ENCODE measurements around the gene GRIA4.
A peak's percentile ranks its signal among the peaks of the same experiment; 100 is the strongest.
"Not testable (repeated sequence)": the region's sequence is repeated elsewhere in the genome, so short reads cannot be mapped to it uniquely, and the experiment has no call there.

Gene GRIA4

DNA sequence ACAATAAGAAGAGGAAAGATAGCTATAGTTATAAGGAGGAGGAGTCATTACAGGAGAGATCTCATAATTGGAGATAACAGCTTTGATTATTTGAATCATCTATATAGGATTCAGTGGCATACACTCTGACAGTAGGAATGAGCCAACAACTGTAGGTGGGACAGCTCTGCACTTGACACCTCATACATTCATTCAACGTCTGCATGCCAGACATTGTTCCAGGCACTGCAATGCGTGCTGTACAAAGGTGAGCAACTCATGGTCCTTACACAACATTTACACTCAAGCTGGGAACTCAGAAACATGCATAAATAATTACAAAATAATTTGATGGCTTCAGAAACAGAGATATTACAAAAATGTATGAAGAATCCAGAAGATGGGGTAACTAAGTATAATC lies 257.9 kb downstream of the GRIA4 start:
- peak; percentile 2 for DNase-seq

GRCh38 chr11:105868762-105869285 lies 259.0 kb downstream of the GRIA4 start:
- DNase-seq: no peak

DNA sequence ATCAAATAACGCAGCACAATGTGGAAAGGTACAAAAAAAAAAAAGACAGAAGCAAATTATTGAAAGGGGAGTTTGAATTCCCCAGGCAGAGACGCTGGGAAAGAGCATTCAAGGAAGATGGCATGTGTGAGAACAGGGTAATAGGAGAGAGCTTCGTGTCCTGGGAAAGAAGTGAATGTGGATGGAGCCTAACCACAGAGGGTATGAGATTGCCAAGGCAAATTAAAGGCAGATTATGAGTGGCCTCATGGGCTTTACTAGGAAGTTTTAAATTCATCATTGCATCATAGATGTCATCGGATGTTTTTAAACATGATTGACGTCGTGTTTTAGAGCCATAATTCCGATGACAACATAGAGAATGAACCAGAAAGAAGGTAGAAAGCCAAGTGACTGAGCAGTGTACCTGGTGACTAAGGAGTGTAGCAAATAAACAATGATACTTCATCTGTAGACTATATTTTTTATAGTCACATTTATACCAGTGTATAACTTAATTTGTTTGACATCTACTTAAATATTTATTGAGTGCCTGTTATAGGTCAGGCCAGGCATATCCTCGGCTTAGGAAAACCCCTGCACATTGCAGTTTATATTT lies 260.7 kb downstream of the GRIA4 start:
- peak; percentile 25 for DNase-seq

- DNase-seq: no peak
Measured at GRCh38 chr11:105878510-105878909, 268.6 kb downstream of the GRIA4 start.

DNA sequence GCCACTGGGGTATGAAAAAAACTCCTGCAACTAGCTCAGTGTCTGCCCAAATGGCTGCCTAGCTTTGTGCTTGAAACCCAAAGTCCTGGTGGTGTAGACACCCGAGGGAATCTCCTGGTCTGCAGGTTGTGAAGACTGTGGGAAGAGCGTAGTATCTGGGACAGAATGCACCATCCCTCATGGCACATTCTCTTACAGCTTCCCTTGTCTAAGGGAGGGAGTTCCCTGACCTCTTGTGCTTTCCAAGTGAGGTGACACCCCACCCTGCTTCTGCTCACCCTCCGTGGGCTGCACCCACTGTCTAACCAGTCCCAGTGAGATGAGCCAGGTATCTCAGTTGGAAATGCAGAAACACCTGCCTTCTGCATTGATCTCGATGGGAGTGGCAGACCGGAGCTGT lies 269.1 kb downstream of the GRIA4 start:
- not testable (repeated sequence) for DNase-seq

GRCh38 chr11:105881027-105881426 lies 271.2 kb downstream of the GRIA4 start:
- no peak for DNase-seq

GRCh38 chr11:105884436-105884835 lies 274.6 kb downstream of the GRIA4 start:
- DNase-seq: no peak

DNA sequence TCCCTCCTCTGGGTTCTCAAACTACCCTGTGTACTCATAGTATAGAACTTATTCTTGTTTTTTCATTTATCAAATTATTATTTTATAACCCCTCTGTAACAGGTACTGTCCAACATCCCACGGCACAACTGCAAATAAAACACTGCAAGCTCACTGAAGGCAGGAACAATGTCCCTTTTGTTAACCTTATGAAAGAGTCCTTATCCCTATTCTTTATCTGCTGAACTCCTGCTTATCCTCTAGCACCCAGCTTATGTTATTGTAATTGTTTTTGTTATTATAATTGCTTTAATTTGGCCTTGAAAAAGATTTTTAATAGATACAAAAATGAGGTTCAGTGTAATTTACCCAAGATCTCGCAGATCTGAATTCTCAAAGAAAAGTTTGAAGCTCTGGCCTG lies 281.8 kb downstream of the GRIA4 start:
- DNase-seq: no peak

GRCh38 chr11:105897161-105897560 lies 287.3 kb downstream of the GRIA4 start:
- no peak for DNase-seq

GRCh38 chr11:105899772-105900171 lies 289.9 kb downstream of the GRIA4 start:
- no peak for DNase-seq

DNA sequence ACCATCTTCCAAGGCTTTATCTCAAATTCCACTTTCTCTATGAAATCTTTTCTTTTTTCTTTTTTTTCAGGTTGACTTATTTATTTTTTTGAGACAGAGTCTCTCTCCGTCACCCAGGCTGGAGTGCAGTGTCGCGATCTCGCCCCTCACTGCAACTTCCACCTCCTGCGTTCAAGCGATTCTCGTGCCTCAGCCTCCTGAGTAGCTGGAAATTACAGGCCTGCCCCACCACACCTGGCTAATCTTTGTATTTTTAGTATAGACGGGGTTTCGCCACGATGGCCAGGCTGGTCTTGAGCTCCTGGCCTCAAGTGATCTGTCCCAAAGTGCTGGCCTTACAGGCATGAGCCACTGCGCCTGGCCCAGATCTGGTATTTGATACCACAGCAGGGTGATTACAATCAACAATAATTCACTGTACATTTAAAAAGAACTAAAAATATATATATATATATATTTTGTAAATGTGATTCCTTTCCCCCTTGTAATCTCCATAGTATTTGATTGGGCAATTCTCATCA lies 290.7 kb downstream of the GRIA4 start:
- DNase-seq: no peak

- no peak for DNase-seq
Measured at GRCh38 chr11:105903113-105903512, 293.2 kb downstream of the GRIA4 start.

GRCh38 chr11:105906517-105906916 lies 296.6 kb downstream of the GRIA4 start:
- DNase-seq: no peak

DNA sequence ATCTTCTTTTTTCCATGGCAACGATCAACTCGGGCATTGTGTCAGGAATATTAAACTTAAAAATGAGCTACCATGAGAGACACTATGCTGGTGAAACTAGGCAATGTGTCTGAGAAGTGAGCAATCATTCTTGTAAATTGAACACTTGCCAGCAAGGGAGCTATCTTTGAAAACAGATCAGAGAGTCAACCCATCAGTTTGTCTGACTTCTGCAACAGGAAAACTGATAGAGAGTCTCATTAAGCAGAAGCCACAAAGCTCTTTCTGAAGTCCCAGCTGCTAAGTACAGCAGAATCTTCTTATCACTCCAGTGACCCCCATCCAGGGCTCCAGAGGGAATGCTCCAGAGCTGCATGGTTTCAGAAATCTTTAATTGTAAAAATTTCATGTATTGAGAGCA lies 297.4 kb downstream of the GRIA4 start:
- no peak for DNase-seq

DNA sequence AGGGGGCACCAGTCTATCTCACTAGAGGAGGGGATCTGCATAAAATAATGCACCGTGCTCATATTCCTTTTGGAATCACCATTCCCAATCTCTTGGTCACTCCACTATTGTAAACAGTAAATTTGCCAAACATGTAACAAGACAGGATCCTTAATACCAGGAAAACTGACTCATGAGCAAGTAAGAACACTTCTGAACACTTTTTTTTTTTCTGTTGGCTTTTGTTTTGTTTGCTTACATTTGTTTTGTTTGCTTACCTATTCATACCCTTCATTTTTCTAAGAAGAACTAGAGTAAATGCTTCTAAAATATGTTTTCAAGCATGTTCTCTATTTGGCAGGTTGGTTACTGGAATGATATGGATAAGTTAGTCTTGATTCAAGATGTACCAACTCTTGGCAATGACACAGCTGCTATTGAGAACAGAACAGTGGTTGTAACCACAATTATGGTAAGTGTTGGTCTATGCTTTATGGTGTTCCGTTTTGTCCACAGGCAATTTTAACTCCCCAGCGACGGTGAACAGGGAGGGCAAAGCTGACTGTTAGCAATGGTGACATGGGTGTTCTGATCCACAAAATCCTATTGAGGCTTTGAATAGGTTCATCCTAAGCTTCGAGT lies 300.3 kb downstream of the GRIA4 start:
- peak; percentile 3 for DNase-seq

GRCh38 chr11:105911454-105911853 lies 301.6 kb downstream of the GRIA4 start:
- DNase-seq: no peak

GRCh38 chr11:105912666-105913065 lies 302.8 kb downstream of the GRIA4 start:
- DNase-seq: no peak

DNA sequence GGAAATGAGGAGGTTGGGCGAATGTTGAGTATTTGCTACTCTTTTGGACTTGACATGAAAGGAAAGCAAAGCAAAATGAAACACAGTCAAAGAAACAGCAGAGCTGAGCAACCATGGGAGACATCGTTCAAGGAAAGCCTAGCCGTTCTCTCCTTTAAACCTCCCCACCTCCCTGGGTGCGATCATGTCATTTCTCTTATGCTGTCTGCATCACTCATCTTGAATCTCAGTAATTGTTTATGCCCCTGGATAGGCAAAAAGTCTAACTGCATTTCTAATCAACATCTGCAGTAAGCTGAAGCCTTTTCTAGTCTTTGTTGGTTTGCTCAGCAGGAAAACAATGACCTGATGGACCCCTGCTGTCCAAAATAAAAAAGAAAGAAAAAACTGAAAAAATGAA lies 305.1 kb downstream of the GRIA4 start:
- DNase-seq: no peak

- DNase-seq: no peak
Measured at GRCh38 chr11:105918039-105918438, 308.2 kb downstream of the GRIA4 start.

DNA sequence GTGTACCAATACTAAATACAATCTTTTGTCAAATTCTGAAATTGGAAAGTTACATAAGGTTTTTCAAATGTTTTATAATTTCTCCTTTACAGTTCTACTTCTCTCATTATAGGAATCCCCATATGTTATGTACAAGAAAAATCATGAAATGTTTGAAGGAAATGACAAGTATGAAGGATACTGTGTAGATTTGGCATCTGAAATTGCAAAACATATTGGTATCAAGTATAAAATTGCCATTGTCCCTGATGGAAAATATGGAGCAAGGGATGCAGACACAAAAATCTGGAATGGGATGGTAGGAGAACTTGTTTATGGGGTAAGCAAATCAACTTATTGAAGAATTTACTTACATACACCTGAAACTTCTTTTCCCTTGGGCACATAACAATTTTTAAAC lies 308.7 kb downstream of the GRIA4 start:
- DNase-seq: no peak

GRCh38 chr11:105923252-105923651 lies 313.4 kb downstream of the GRIA4 start:
- DNase-seq: no peak

- DNase-seq: peak; percentile 57
Measured at GRCh38 chr11:105923807-105924206, 313.9 kb downstream of the GRIA4 start.

DNA sequence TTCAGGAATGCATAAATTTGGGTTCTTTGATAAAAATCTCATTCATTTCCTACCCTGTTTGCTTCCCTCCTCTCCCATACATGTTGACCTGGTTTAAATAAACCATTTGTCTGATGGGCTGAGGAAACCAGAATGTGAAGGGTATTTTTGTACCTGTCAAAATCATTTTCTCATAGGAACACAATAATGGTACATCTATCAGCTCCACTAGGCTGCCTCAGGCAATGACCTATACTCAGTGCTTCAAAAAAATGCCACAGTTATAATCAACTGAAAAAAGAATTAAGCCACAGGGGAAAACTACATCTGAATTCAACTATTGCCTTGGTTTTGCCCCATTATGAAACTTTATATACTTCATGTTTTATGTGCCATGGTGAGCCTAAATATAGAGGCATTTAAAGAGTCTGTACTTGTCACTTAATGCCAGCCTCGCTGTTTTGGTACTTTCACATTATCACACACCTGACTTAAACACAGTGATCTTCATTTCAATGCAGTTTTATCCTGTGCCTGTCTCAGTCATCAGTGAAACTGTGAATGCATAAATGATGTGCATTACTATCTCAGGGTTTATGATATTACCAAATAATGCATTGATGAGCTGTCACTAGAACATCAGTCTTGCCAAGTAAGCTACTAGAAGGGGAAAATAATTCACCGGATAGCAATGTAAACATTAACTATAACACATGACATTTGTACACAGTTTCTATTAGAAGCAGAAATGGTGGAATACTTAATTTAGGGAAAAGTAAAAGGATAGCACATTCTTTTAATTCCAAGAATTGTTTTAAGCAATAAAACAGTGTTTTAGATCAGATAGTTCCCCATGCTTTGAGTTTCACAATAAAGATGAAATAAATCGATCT lies 319.4 kb downstream of the GRIA4 start:
- DNase-seq: peak; percentile 34

DNA sequence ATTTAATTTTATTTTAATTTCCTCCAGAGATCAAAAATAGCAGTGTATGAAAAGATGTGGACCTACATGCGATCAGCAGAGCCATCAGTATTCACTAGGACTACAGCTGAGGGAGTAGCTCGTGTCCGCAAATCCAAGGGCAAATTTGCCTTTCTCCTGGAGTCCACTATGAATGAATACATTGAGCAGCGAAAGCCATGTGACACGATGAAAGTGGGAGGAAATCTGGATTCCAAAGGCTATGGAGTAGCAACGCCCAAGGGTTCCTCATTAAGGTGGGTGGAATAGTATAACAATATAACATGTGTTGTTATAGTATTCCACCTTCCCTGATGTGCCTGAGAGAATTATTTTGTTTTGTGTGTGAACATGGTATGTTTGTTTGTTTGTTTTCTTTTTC lies 323.8 kb downstream of the GRIA4 start:
- DNase-seq: no peak
